ENCODE data around the gene MAP2K7.

DNA sequence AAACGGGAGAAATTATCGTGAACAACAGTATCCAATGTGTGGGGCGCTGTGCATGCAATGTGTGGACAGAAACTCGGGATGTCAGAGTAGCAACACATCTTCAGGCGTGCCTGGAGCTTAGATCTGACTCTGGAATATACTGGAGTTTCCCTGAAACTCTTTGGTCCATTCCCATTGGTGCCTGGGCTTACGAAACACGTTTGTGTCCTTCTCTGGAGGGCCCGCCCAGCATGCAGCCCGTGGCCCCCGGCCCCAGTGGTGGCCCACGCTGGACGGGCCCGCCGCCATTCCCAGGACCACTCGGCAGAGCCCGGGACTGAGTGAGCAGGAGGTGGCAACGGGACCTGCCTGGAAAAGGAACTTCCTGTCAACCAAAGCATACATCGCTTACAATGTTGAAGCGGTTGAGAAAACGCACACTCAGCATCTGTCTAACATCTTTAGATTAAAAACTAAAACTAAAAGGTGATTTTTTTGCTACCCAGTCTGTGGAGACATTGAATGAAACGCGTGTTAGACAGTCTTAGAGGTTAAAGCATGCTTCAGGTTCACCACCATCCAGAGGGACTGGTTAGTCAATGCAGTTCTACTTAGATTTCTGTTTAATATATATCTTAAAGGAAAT is 59.1 kb downstream of the MAP2K7 start:
- TF ChIP-seq CTCF (IDR thresholded peaks at IDR 0.05) (no peak), POLR2A (IDR thresholded peaks at IDR 0.05) (no peak)

Measured in lower leg skin (tissue), 3 donors.